Loucy (cell line): ENCODE results near the gene C1RL.

ENCODE experiments used
- EZH2phosphoT487 ChIP-seq: fragments of 200-600 bp; IDR thresholded peaks from 2 replicates; pipeline ENCODE4 v1.6.1; 2018; ENCODE audit warnings: antibody characterized with exemption, mild to moderate bottlenecking, moderate library complexity, borderline replicate concordance
- TF ChIP-seq, protein P1 (sequence below): fragments of 200-600 bp; sonication (generic); conservative IDR thresholded peaks from 2 replicates; pipeline ENCODE4 v1.5.1; 2014; ENCODE audit warnings: mild to moderate bottlenecking, antibody characterized with exemption, low read length

DNA sequence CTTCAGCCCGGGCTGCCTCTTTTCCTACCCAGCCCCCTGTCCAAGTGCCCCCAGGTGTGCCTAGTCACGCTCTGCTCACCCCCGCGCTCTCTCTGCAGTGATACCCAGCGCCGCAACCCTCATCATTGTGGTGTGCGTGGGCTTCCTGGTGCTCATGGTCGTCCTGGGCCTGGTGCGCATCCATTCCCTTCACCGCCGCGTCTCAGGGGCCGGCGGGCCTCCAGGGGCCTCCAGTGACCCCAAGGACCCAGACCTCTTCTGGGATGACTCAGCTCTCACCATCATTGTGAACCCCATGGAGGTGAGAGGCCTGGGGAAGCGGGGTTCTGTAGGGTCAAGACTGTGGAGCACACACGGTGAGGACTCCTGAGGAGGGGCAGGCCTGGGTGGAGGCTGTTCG, 48.4 kb upstream of the C1RL start:
- TF ChIP-seq, protein P1, sequence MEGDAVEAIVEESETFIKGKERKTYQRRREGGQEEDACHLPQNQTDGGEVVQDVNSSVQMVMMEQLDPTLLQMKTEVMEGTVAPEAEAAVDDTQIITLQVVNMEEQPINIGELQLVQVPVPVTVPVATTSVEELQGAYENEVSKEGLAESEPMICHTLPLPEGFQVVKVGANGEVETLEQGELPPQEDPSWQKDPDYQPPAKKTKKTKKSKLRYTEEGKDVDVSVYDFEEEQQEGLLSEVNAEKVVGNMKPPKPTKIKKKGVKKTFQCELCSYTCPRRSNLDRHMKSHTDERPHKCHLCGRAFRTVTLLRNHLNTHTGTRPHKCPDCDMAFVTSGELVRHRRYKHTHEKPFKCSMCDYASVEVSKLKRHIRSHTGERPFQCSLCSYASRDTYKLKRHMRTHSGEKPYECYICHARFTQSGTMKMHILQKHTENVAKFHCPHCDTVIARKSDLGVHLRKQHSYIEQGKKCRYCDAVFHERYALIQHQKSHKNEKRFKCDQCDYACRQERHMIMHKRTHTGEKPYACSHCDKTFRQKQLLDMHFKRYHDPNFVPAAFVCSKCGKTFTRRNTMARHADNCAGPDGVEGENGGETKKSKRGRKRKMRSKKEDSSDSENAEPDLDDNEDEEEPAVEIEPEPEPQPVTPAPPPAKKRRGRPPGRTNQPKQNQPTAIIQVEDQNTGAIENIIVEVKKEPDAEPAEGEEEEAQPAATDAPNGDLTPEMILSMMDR, result no peak
- TF ChIP-seq EZH2phosphoT487, result no peak
